Measurements from ENCODE around the gene SSH2.

Gene SSH2

GRCh38 chr17:29619251-29619650 lies 310.8 kb downstream of the SSH2 start:
- no peak for DNase-seq

DNA sequence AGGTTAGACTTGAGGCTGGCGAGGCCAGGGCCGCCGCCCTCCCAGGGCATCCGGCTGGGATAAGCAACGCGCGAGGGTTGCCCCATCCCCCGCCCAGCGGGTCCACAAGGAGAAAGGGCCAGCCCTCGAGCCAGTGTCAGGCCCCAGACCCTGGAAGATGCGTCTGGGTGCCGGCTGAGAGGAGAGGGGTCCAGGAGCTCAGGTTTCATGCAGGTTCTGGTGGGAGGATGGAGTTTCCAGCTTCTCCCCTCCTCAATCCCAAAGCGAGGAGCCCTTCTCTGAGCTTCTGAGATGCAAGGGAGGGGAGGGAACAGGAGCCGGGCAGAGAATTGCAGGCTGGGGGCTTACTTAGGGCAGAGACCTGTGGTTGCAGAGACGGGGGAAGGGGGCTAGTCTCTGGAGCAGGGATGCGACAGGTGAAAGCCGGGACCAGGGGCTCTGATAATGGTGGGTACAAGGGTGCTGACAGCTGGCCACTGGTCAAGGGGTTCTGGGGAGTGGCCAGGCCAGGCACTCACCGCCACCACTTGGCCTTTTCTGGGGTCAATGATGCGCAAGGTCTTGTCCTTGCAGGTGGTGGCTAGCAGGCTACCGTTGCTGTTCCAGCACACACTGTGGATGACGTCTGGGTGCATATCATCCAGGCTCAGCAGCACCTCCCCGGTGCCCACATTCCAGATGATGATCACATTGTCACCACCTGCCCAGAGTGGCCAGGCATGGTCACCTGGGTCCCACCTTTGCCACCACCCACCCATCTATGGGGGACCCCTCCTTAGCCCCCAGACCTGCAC lies 311.6 kb downstream of the SSH2 start:
- DNase-seq = no peak

GRCh38 chr17:29617481-29618271 lies 312.4 kb downstream of the SSH2 start:
- DNase-seq = peak; percentile 87 to 90

DNA sequence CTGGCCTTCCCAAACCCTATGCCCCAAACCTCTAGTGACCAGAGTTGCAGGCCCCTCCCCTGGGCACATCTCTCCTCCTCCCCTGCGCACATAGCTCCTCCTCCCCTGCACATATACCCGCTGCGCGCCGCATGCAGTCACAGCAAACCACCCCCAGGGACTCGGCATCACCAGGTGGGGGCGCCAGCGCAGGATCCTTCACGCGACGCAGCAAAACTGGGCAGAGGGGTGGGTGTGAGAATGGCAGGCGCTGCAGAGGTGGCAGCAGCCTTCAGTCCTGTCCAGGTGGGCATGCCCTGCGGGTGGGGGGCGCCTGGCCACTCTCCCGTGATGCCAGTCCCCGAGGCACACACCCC lies 312.9 kb downstream of the SSH2 start:
- DNase-seq = peak; percentile 89 to 93

DNA sequence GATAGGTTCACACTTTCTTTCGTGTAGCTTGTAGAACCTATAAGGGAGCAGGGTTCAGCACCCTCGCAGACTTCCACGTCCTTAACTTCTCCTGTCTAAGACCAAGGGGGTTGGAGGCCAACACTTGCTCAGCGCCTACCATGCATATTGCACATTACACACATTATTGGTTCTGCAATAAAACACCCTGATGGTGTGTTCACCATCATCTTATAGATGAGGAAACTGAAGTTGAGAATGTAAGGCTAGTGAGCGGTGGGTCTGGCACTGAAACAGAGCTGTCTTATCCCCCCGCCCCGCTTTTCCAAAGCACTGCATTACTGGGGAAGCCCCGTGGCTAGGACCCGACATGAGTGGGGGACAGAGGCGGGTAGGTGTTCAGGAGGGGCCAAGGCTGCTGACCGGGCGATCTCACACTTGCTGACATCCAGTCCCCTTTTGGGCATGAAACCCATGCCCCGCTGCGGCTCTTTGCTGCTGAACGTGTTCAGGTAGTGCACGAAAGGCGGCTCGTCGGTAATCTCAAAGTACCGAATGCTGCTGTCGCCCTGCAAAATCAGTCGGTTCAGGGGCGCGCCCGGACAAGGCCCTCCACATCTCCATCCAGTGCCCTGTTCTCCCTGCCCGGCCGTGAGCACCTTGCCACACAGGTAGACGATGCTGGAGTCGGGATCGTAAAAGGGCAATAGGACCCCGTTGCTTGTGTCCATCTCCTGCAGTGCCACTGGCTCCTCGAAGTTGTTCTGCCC lies 313.6 kb downstream of the SSH2 start:
- no peak for DNase-seq

DNA sequence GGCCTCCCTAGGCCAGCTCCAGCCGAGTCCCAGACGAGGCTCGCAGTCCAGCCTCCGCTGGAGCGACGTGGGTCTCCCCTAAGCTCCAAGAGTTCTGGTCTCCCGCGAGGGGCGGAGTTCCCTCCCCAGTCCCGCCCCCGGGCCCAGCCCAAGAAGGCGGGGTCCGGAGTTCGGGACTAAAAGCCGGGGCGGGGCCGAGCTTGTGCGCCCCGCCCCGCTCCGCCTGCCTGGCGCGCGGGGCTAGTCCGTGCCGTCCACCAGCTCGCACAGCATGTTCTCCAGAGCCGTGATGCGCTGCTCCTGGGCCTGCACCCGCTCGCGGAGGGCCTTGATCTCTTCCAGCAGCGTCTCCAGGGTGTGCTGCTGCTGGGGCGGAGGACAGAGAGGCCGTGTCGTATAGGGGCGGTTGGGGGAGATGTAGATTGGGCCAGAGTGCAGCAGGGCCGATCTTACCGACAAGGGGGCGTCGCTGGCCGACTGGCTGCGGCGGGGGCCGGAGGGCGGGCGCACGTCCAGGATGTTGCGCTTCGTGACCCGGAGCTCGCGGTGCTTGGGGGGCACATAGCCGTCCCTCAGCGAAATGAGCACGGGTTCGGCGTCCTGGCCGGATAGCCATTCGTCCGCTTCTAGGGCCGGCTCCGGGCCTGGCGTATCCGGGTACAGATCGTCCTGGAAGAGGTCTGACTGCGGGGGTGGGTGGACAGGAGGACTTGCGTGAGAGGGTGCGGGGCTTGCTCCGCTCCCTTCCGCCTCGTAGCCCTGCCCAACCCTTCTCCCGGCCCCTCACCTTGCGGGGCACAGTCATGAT lies 314.3 kb downstream of the SSH2 start:
- DNase-seq = peak; percentile 84 to 91

DNA sequence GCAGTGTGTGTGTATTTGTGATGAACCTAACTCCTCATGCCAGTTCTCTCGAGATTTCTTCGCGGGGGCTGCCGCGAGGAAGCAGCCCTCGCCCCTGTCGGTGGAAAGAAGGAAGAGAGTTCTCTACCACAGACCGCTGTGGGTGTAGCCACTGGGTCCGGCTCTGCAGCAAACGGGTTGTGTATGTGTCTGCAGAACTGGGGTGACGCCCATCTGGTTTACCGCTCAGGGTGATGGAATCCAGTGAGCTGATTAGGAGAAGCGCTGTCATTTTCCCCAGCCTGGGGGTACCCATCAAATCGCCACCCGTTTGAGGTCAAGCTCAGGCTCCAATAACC lies 315.0 kb downstream of the SSH2 start:
- peak; percentile 73 to 81 for DNase-seq

- no peak for DNase-seq
Measured at GRCh38 chr17:29614349-29615047, 315.5 kb downstream of the SSH2 start.

DNA sequence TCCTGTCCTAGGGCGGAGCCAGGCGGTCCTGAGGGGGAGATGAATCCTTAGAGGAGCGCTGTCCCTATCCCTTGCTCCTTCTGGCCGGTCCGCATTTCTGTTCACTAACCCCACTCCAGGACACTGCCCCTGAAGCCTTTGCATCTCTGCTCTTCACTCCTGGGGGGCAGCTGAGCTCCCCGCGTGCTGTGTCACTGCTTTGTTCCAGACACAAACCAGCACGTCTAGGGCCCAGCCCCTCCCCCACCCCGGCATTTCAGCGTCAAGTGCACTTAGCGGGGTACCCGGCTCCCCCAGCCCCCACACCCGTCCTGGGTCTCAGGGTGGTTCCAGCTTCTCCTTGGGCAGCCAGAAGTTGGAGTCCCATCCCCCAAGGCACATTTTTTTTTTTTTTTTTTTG lies 316.2 kb downstream of the SSH2 start:
- no peak for DNase-seq

DNA sequence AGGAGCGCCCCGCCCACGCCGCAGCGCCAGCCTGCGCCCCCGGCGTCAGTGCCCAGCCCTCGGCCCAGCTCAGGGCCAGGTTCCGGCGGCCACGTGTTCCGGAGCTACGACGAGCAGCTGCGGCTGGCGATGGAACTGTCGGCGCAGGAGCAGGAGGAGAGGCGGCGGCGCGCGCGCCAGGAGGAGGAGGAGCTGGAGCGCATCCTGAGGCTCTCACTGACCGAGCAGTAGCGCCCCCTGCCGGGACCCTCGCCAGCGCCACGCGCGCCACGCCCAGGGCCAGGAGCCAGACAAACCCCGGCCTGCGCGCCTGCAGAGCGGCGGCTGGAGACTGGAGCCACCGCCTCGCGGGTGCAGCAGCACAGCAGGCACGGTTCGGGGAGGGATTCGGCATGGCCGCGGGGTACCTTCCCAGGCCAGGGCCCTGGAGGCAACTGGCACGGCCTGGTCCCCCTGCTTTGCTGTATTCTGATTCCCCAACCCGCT lies 316.6 kb downstream of the SSH2 start:
- peak; percentile 88 to 94 for DNase-seq

DNA sequence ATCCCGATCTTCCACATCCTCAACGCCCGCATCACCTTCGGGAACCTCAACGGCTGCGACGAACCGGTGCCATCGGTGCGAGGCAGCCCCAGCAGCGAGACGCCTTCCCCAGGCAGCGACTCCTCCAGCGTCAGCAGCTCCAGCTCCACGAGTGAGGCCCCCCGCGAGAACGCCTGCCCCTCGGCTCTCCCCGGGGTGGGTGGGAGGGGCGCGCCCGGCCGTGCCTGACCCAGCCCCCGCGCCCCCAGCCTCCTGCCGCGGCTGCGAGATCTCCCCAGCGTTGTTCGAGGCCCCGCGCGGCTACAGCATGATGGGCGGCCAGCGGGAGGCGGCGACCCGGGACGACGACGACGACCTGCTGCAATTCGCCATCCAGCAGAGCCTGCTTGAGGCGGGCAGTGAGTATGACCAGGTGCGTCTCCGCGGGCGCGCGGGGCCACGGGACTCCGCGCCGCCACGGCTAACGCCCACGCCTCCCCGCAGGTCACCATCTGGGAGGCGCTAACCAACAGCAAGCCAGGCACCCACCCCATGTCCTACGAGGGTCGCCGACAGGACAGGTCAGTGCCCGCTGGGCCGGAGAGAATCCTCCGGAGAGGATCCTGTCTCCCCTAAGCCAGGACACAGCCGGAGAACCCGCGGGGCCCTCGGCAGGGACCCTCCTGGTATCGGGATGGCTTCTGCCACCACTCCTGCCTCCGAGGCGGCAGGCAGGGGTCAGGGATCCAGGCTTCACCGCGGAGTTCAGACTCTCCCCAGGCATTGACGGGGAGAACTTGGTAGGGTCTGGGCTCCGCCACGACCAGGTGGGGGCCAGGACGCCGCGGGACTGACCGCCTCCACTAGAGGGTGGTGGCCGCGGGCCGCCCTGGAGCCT lies 317.4 kb downstream of the SSH2 start:
- no peak for DNase-seq

- no peak for DNase-seq
Measured at GRCh38 chr17:29612094-29612403, 318.0 kb downstream of the SSH2 start.

GRCh38 chr17:29611351-29612093 lies 318.5 kb downstream of the SSH2 start:
- DNase-seq = no peak

- no peak for DNase-seq
Measured at GRCh38 chr17:29610395-29610794, 319.6 kb downstream of the SSH2 start.

- no peak for DNase-seq
Measured at GRCh38 chr17:29608986-29609385, 321.0 kb downstream of the SSH2 start.

- DNase-seq = no peak
Measured at GRCh38 chr17:29607557-29608195, 322.4 kb downstream of the SSH2 start.

GRCh38 chr17:29603109-29603674 lies 326.8 kb downstream of the SSH2 start:
- no peak for DNase-seq

GRCh38 chr17:29597361-29598172 lies 332.5 kb downstream of the SSH2 start:
- DNase-seq = no peak

- no peak for DNase-seq
Measured at GRCh38 chr17:29596811-29597210, 333.2 kb downstream of the SSH2 start.

Data from CD4-positive, alpha-beta T cell treated with Interferon alpha-2 for 1 hour (primary cell).